ENCODE measurements around the gene LAPTM4A.

LAPTM4A gene

DNA sequence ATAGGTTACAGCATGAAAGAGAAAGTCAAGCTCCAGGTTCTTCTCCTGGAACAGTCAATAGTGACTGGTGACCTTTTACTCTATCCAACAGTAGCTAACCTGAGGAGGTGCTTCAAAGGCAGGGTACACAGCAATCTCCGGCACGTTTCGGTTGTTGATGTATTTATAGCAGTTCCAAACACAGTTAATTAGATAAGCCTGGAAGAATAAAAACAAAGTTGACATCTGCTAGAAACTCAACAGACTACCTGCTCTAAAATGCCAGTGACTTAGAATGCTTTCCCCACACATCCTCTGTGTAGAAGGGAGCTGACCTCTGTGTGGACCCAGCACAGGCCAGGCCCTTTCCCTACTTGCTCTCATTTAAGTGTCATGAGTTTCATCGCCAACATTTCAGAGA is 17.2 kb downstream of the LAPTM4A start:
- TF ChIP-seq MYC (IDR thresholded peaks at IDR 0.05; ENCODE audit: low read depth, low read length): no peak
- no peak for TF ChIP-seq POLR2A (IDR thresholded peaks at IDR 0.05; ENCODE audit: extremely low read depth, insufficient read length)
- TF ChIP-seq, protein P1, sequence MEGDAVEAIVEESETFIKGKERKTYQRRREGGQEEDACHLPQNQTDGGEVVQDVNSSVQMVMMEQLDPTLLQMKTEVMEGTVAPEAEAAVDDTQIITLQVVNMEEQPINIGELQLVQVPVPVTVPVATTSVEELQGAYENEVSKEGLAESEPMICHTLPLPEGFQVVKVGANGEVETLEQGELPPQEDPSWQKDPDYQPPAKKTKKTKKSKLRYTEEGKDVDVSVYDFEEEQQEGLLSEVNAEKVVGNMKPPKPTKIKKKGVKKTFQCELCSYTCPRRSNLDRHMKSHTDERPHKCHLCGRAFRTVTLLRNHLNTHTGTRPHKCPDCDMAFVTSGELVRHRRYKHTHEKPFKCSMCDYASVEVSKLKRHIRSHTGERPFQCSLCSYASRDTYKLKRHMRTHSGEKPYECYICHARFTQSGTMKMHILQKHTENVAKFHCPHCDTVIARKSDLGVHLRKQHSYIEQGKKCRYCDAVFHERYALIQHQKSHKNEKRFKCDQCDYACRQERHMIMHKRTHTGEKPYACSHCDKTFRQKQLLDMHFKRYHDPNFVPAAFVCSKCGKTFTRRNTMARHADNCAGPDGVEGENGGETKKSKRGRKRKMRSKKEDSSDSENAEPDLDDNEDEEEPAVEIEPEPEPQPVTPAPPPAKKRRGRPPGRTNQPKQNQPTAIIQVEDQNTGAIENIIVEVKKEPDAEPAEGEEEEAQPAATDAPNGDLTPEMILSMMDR (IDR thresholded peaks at IDR 0.05; ENCODE audit: low read depth, low read length): no peak
- TF ChIP-seq, protein P2, sequence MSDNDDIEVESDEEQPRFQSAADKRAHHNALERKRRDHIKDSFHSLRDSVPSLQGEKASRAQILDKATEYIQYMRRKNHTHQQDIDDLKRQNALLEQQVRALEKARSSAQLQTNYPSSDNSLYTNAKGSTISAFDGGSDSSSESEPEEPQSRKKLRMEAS (IDR thresholded peaks at IDR 0.05; ENCODE audit: low read depth, low read length): no peak
- no peak for DNase-seq (ENCODE audit: low read depth)
- H3K4me3 ChIP-seq (ENCODE audit: low read depth, low read length): no peak overlapping the region

GRCh38 chr2:20033322-20033721 is 18.1 kb downstream of the LAPTM4A start:
- TF ChIP-seq, protein P1 (IDR thresholded peaks at IDR 0.05; ENCODE audit: low read depth, low read length): no peak
- no peak for TF ChIP-seq MYC (IDR thresholded peaks at IDR 0.05; ENCODE audit: low read depth, low read length)
- TF ChIP-seq, protein P2 (IDR thresholded peaks at IDR 0.05; ENCODE audit: low read depth, low read length): no peak
- no peak for TF ChIP-seq POLR2A (IDR thresholded peaks at IDR 0.05; ENCODE audit: extremely low read depth, insufficient read length)
- H3K4me3 ChIP-seq (ENCODE audit: low read depth, low read length): no peak overlapping the region
- DNase-seq (ENCODE audit: low read depth): no peak

GRCh38 chr2:20030224-20030623 is 21.2 kb downstream of the LAPTM4A start:
- peak; percentile 44 for DNase-seq (ENCODE audit: low read depth)
- no peak overlapping the region for H3K4me3 ChIP-seq (ENCODE audit: low read depth, low read length)
- TF ChIP-seq POLR2A (IDR thresholded peaks at IDR 0.05; ENCODE audit: extremely low read depth, insufficient read length): no peak
- no peak for TF ChIP-seq MYC (IDR thresholded peaks at IDR 0.05; ENCODE audit: low read depth, low read length)
- TF ChIP-seq, protein P2 (IDR thresholded peaks at IDR 0.05; ENCODE audit: low read depth, low read length): no peak
- TF ChIP-seq, protein P1 (IDR thresholded peaks at IDR 0.05; ENCODE audit: low read depth, low read length): no peak

- H3K4me3 ChIP-seq (ENCODE audit: low read depth, low read length): no peak overlapping the region
- DNase-seq (ENCODE audit: low read depth): no peak
- TF ChIP-seq MYC (IDR thresholded peaks at IDR 0.05; ENCODE audit: low read depth, low read length): no peak
- TF ChIP-seq, protein P2 (IDR thresholded peaks at IDR 0.05; ENCODE audit: low read depth, low read length): no peak
- TF ChIP-seq, protein P1 (IDR thresholded peaks at IDR 0.05; ENCODE audit: low read depth, low read length): no peak
- no peak for TF ChIP-seq POLR2A (IDR thresholded peaks at IDR 0.05; ENCODE audit: extremely low read depth, insufficient read length)
Measured at GRCh38 chr2:20027705-20028434, 23.6 kb downstream of the LAPTM4A start.

DNA sequence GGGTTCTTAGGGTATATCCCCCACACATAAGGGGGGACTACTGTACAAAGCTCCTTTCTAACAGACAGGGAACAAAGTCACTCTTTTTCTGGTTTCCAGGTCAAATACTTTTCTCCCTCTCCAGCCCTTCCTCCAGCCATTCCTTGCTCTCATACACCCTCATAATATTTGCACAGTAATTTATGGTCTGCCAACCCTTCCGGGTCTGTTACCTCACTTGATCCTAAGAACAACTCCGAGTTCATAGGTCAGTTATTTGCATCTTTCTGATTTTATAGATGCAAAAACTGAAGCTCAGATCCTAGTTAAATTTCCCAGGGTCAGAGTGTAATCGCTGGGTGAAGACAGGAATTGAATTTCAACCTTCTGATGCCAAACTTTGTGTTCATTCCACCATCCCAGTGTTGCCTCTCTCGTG is 24.2 kb downstream of the LAPTM4A start:
- DNase-seq (ENCODE audit: low read depth): no peak
- no peak overlapping the region for H3K4me3 ChIP-seq (ENCODE audit: low read depth, low read length)
- TF ChIP-seq, protein P2 (IDR thresholded peaks at IDR 0.05; ENCODE audit: low read depth, low read length): no peak
- TF ChIP-seq, protein P1 (IDR thresholded peaks at IDR 0.05; ENCODE audit: low read depth, low read length): no peak
- no peak for TF ChIP-seq POLR2A (IDR thresholded peaks at IDR 0.05; ENCODE audit: extremely low read depth, insufficient read length)
- TF ChIP-seq MYC (IDR thresholded peaks at IDR 0.05; ENCODE audit: low read depth, low read length): no peak

Measured in NB4 (cell line).